MCF 10A (cell line): ENCODE measurements around the gene CCDC6. TPM values are rescaled to one million over a fixed set of nuclear protein-coding genes. Genes with fewer than 3 reads are reported as not detected.

Experiments used
- BruUV-seq: library from RNA; stranded (reverse); fragments of 400-500 nt; replicated peaks from 2 replicates; lab custom pipeline; 2021; lab: Mats Ljungman, UMichigan
- CTCF ChIA-PET: fragments of 300-600 bp; sonication (Branson Sonifier 250); formaldehyde crosslinking; extraction: SDS; loops from one replicate; lab custom pipeline; 2021; ENCODE audit warnings: antibody characterized with exemption, inconsistent platforms; lab: Yijun Ruan, JAX
- POLR2A ChIA-PET: fragments of 300-600, 350-650 bp; sonication (Branson Sonifier 250); formaldehyde crosslinking; extraction: SDS; loops from one replicate; lab custom pipeline; 2020; ENCODE audit warnings: antibody characterized with exemption, inconsistent platforms; lab: Yijun Ruan, JAX
- DNase-seq: peaks from one replicate; pipeline ENCODE4 v3.0.0-alpha.2; 2018; ENCODE audit not compliant: unreplicated experiment
- H3K27ac Mint-ChIP-seq: one replicate; pipeline ENCODE4 v1.8.0; 2022; ENCODE audit warnings: mild to moderate bottlenecking, low read depth, mixed read lengths; ENCODE audit not compliant: unreplicated experiment
- H3K27me3 Mint-ChIP-seq: one replicate; pipeline ENCODE4 v1.8.0; 2022; ENCODE audit warnings: mixed read lengths; ENCODE audit not compliant: insufficient read depth, unreplicated experiment
- H3K36me3 Mint-ChIP-seq: one replicate; pipeline ENCODE4 v1.8.0; 2022; ENCODE audit warnings: mild to moderate bottlenecking, moderate library complexity, mixed read lengths; ENCODE audit not compliant: insufficient read depth, unreplicated experiment
- H3K4me1 Mint-ChIP-seq: one replicate; pipeline ENCODE4 v1.8.0; 2022; ENCODE audit warnings: mixed read lengths; ENCODE audit not compliant: insufficient read depth, unreplicated experiment
- H3K4me3 Mint-ChIP-seq: one replicate; pipeline ENCODE4 v1.8.0; 2022; ENCODE audit warnings: mild to moderate bottlenecking, moderate library complexity, mixed read lengths; ENCODE audit not compliant: unreplicated experiment
- H3K9me3 Mint-ChIP-seq: one replicate; pipeline ENCODE4 v1.8.0; 2022; ENCODE audit warnings: mixed read lengths; ENCODE audit not compliant: unreplicated experiment
- intact Hi-C: fragments of 100-400 bp; cut with micrococcal nuclease; formaldehyde crosslinking; loops from 2 replicates; pipeline ENCODE4 v1.14.1; 2022
- total RNA-seq: library from RNA; stranded (reverse); gene quantifications from 2 replicates; pipeline ENCODE4 v1.2.3, GENCODE V29; 2022
- TF ChIP-seq, protein P1 (sequence below): fragments of 200-600 bp; IDR thresholded peaks from one replicate; pipeline ENCODE4 v1.8.0; 2022; ENCODE audit warnings: antibody characterized with exemption, mild to moderate bottlenecking; ENCODE audit not compliant: unreplicated experiment

CCDC6 gene
- total RNA-seq, 1 experiment from 2014 or later = 66.4 TPM

DNA sequence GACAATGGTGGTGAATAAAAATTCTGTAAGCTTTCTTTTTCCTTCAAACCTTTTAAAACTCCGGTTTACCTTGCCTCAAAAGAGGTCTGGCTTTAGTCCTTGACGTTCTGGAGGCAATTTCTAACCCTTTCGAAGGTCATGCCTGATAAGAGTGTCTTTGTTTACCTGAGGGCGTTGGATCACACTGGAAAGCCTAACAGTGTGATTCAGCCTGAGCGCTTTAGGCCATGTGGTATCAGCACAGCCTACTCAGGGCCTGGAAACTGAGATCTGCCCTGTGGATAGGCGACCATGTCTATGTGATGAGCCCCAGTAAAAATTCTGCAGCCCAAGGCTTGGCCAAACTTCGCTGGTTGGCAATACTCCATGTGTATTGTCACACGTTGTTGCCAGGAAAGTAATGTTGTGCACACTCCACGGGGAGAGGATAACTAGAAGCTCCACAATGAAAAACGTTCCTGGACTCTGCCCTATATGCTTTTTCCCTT, 10.7 kb downstream of the CCDC6 start:
- H3K27ac Mint-ChIP-seq = no peak overlapping the region
- ChIA-PET POLR2A (interaction anchor here (0.6 to 2.4 kb wide), 6 partner anchors 8 to 364 kb away, joined by 3 to 13 read pairs (median 5); partner anchors contain the start of gene CCDC6), CTCF (interaction anchor here (1.1 to 6.0 kb wide), 4 partner anchors 10 to 127 kb away, joined by 3 to 41 read pairs (median 12); partner anchors contain the start of gene CCDC6)
- intact Hi-C loops = no loop called here
- no peak overlapping the region for H3K4me3 Mint-ChIP-seq
- no TSS peak for BruUV-seq
- peaks cover 52% of the 10 kb centered on the region for H3K4me1 Mint-ChIP-seq
- TF ChIP-seq, protein P1, sequence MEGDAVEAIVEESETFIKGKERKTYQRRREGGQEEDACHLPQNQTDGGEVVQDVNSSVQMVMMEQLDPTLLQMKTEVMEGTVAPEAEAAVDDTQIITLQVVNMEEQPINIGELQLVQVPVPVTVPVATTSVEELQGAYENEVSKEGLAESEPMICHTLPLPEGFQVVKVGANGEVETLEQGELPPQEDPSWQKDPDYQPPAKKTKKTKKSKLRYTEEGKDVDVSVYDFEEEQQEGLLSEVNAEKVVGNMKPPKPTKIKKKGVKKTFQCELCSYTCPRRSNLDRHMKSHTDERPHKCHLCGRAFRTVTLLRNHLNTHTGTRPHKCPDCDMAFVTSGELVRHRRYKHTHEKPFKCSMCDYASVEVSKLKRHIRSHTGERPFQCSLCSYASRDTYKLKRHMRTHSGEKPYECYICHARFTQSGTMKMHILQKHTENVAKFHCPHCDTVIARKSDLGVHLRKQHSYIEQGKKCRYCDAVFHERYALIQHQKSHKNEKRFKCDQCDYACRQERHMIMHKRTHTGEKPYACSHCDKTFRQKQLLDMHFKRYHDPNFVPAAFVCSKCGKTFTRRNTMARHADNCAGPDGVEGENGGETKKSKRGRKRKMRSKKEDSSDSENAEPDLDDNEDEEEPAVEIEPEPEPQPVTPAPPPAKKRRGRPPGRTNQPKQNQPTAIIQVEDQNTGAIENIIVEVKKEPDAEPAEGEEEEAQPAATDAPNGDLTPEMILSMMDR = no peak
- H3K9me3 Mint-ChIP-seq = no peaks in the 10 kb centered on the region
- H3K36me3 Mint-ChIP-seq = peaks cover 6% of the 10 kb centered on the region
- DNase-seq = no peak
- no peaks in the 10 kb centered on the region for H3K27me3 Mint-ChIP-seq

DNA sequence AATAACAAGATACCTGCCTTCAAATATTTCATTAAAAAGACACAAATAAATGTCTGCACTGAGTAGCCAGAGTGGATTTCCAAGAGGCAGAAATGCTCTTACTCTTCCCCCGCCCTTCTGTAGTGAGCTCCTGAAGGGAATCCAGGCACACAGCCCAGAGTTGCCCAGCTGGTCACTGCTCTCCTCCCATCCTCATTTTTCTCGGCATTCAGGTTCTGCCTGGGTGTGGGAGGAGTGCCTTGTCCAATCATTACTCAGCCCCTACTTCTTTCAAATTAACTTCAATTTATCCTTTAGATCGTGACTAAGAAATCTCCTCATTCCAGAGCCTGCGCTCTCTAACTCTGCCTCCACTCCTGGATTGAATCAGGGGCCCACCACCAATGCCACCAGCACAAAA, 12.2 kb downstream of the CCDC6 start:
- ChIA-PET POLR2A (interaction anchor here (0.7 to 0.9 kb wide), 3 partner anchors 12 to 100 kb away, joined by 3 to 5 read pairs (median 3); partner anchors contain the start of gene CCDC6), CTCF (interaction anchor here (1.0 to 6.0 kb wide), 3 partner anchors 12 to 29 kb away, joined by 4 to 41 read pairs (median 22); partner anchors contain the start of gene CCDC6)
- BruUV-seq = no TSS peak
- Mint-ChIP-seq H3K4me3 (no peak overlapping the region), H3K9me3 (no peaks in the 10 kb centered on the region), H3K27ac (peak overlapping the region; percentile 78), H3K27me3 (no peaks in the 10 kb centered on the region), H3K4me1 (peaks cover 47% of the 10 kb centered on the region), H3K36me3 (peaks cover 7% of the 10 kb centered on the region)
- intact Hi-C loops = no loop called here
- TF ChIP-seq, protein P1 = no peak
- DNase-seq = peak; percentile 66

DNA sequence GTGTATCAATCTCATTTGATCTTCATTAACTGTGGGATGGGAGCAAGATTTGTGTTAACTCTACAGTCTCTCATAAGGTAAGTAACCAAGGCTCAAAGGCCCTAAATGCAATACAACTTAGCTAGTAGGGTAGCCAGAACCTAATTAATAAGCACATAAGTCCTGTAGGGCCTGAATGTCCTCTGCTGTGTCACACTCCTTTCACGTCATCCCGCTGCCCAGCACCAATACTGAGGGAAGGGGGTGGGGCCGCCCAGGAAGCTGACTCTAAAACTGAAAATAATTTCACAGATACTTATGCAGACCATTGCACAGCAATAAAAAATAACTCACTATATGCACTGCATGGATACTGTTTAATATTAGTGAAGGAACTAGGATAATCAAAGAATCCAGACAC, 13.7 kb downstream of the CCDC6 start:
- peaks cover 7% of the 10 kb centered on the region for H3K36me3 Mint-ChIP-seq
- no peaks in the 10 kb centered on the region for H3K27me3 Mint-ChIP-seq
- intact Hi-C loops = no loop called here
- no peaks in the 10 kb centered on the region for H3K9me3 Mint-ChIP-seq
- ChIA-PET CTCF (interaction anchor here (1.1 to 6.0 kb wide), 3 partner anchors 13 to 64 kb away, joined by 3 to 41 read pairs (median 6); partner anchors contain the start of gene CCDC6), POLR2A (interaction anchor here (1.3 to 1.5 kb wide), 2 partner anchors 14 to 28 kb away, joined by 3 to 5 read pairs; partner anchors contain the start of gene CCDC6)
- no peak for DNase-seq
- H3K4me3 Mint-ChIP-seq = no peak overlapping the region
- TF ChIP-seq, protein P1 = no peak
- H3K4me1 Mint-ChIP-seq = peaks cover 42% of the 10 kb centered on the region
- no TSS peak for BruUV-seq
- H3K27ac Mint-ChIP-seq = no peak overlapping the region

DNA sequence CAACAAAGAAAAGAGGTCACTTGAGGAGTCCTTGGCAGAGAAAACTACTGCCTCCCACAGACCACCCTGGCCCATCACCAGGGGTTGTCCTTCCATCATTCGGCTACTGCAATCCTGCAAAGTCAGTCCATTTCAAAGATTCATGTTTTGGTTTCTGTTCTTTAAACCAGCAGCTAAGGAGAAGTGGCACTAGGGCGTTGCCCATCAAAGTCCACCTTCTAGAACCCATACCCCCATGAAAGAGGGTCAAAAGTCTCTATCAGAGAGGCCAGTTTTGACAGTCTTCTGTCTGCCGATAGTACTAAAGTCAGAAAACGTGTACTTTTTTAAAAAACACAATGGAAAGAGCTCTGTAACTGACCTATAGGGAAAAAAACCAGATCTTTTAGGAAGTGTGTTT, 14.4 kb downstream of the CCDC6 start:
- TF ChIP-seq, protein P1 = no peak
- Mint-ChIP-seq H3K4me3 (no peak overlapping the region), H3K4me1 (peaks cover 40% of the 10 kb centered on the region), H3K27me3 (no peaks in the 10 kb centered on the region), H3K27ac (peak overlapping the region; percentile 5), H3K36me3 (peaks cover 14% of the 10 kb centered on the region), H3K9me3 (no peaks in the 10 kb centered on the region)
- ChIA-PET POLR2A (interaction anchor here (1.3 to 1.5 kb wide), 2 partner anchors 15 to 27 kb away, joined by 3 to 5 read pairs; partner anchors contain the start of gene CCDC6), CTCF (interaction anchor here (1.6 to 6.0 kb wide), 3 partner anchors 14 to 27 kb away, joined by 6 to 41 read pairs (median 19); partner anchors contain the start of gene CCDC6)
- DNase-seq = no peak
- no TSS peak for BruUV-seq
- intact Hi-C loops = no loop called here
